CD4-positive, alpha-beta T cell treated with Interleukin-4 for 1 hour (primary cell): Measurements from ENCODE around the gene CYP1A2.
"Not testable (repeated sequence)": the region's sequence is repeated elsewhere in the genome, so short reads cannot be mapped to it uniquely, and the experiment has no call there.

ENCODE experiments used
- DNase-seq, 2 donors: peaks; one replicate each; pipeline ENCODE4 v3.0.0-alpha.2; 2020 to 2022

CYP1A2 gene

DNA sequence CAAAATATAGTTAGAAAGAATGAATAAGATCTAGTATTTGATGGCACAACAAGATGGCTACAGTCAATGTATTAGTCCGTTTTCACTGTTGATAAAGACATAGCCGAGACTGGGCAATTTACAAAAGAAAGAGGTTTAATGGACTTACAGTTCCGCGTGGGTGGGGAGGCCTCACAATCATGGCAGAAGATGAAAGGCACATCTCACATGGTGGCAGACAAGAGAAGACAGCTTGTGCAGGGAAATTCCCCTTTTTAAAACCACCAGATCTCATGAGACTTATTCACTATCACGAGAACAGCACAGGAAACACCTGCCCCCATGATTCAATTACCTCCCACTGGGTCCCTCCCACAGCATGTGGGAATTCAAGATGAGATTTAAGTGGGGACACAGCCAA, 10.4 kb upstream of the CYP1A2 start:
- not testable (repeated sequence) for DNase-seq

- DNase-seq: no peak
Measured at GRCh38 chr15:74742422-74742821, 6.2 kb upstream of the CYP1A2 start.

GRCh38 chr15:74746389-74746788, 2.3 kb upstream of the CYP1A2 start:
- DNase-seq: no peak

DNA sequence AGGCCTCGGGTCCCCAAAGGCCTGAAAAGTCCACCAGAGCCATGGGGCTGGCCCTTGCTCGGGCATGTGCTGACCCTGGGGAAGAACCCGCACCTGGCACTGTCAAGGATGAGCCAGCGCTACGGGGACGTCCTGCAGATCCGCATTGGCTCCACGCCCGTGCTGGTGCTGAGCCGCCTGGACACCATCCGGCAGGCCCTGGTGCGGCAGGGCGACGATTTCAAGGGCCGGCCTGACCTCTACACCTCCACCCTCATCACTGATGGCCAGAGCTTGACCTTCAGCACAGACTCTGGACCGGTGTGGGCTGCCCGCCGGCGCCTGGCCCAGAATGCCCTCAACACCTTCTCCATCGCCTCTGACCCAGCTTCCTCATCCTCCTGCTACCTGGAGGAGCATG, 1.2 kb downstream of the CYP1A2 start:
- no peak for DNase-seq

GRCh38 chr15:74750751-74751150, 2.1 kb downstream of the CYP1A2 start:
- no peak for DNase-seq

- no peak for DNase-seq
Measured at GRCh38 chr15:74752011-74752410, 3.4 kb downstream of the CYP1A2 start.

DNA sequence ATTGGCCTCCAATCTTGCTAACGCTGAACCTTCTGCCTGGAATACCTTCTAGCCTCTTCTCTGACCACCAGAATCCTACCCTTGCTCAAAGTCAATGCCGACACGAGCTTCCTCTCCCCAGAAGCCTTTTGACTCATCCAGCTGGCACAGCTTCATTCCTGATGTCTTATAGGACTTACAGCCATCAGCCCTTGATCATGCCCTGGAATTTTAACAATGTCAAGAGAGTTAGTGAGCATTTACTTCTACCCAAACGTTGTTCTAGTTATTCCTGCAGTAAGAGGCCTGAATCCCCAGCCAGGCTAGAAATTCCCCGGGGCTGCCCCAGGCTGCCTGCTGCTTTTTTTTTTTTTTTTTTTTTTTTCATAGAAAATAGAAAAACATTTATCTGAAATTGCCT, 3.9 kb downstream of the CYP1A2 start:
- no peak for DNase-seq

GRCh38 chr15:74754593-74755215, 6.1 kb downstream of the CYP1A2 start:
- DNase-seq: no peak

GRCh38 chr15:74758736-74759135, 10.1 kb downstream of the CYP1A2 start:
- DNase-seq: no peak

DNA sequence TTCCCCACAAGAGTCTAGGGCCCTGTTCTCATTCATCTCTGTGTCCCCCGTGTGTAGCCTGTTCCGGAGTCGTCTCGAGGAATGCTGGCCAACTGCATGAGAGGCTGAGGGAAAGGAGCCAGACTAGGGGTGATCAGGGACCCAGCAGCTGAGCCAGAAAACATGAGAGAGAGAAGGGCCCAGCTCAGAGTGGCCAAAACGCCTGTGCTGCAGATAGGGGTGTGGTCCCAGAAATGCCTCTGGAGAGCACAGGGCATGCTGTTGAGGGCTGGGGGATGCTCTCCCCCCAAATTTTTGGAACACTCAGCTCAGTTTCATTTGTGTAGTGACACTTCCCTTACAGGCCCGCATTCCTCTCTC, 14.1 kb downstream of the CYP1A2 start:
- DNase-seq: no peak

GRCh38 chr15:74763416-74763815, 14.8 kb downstream of the CYP1A2 start:
- no peak for DNase-seq

DNA sequence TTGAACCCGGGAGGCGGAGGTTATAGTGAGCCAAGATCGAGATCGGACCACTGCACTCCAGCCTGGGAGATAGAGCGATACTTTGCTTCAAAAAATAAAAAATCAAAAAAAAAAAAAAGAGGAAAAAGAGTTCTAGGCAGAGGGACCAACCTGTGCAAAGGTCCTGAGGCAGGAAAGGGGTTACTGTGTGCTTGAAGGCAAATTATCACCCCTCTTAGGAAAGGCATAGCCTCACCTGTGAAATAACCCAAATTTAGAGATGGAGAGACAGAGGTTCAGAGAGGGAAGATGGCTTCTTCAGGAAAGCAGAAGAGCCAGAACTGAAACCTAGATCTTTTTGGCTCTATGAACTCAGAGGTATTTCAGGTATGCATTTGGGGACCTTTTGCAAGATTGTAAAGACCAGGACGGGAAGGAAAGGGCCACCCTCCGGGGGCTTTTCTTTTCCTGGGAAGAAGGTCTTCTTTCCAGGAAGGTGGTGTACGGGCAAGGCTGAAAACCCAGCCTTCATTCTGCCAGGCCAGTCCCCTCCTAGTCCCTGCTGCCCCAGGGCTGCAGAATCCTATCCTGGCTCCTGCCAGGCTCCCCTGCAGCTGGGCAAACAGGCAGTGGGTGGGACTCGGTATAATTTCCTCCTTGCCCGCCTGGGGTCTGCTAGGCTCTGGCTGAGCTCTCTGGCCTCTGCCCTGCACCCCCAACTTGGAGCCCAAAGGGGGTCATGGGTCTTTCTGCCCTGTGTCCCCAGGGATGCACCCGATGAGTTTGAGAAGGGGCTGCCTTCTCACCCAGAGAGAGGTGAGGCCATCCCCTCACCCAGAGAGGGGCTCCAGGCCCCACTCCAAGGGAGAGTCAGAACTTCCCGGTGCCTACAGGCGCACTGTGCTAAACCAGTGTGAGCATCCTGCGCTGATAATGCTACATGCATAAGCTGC, 18.8 kb downstream of the CYP1A2 start:
- no peak for DNase-seq

- DNase-seq: no peak
Measured at GRCh38 chr15:74768099-74768770, 19.6 kb downstream of the CYP1A2 start.

DNA sequence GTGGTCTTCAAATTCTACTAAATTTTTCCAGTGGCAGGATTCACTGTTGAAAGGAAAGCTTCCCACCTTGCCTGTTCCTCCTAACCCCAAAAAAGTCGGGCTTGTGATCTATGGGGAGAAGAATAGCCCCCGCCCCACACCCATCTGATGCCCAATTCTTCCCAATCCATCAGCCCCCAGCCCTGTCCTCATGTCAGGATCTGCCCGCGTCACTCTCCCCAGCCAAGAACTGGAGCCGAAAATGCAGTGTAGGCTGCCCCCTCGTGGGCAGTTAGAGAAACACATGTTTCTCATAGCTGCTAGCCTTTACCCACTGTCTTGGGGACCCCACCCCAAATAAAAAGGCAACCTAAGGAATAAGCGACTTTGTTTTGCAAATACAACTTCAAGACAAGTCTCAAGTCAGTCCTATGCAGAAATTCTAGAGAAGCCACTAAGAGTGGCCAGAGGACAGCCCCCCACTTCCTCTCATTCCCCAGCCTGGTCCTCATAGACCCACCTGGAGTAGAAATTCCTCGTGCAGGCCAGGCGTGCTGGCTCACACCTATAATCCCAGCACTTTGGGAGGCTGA, 20.2 kb downstream of the CYP1A2 start:
- DNase-seq: peak; percentile 67 to 72

GRCh38 chr15:74769463-74770025, 20.9 kb downstream of the CYP1A2 start:
- no peak for DNase-seq

GRCh38 chr15:74770211-74770903, 21.7 kb downstream of the CYP1A2 start:
- no peak for DNase-seq

DNA sequence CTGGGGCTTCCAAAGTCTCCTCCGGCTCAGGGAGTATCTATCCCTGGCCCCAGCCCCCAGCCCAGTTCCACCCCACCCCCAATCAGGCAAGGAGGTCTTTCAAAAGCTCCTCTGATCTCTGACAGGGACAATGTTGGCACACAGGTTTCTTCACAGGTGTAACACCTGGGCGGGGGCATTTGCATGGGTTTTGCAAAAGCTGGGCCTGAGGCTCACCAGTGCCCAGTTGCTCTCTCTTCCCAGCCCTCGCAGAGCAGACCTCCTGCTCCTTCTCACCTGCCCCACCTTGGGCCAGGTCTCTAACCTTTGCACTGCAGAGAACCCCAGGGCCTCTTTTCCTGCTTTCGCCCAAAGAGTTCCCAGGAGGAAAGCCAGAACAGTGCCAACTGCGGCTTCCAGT, 24.7 kb downstream of the CYP1A2 start:
- no peak for DNase-seq

- DNase-seq: no peak
Measured at GRCh38 chr15:74773731-74774252, 25.1 kb downstream of the CYP1A2 start.

GRCh38 chr15:74775132-74775562, 26.5 kb downstream of the CYP1A2 start:
- DNase-seq: peak in 1 of 2 donors; percentile 27

DNA sequence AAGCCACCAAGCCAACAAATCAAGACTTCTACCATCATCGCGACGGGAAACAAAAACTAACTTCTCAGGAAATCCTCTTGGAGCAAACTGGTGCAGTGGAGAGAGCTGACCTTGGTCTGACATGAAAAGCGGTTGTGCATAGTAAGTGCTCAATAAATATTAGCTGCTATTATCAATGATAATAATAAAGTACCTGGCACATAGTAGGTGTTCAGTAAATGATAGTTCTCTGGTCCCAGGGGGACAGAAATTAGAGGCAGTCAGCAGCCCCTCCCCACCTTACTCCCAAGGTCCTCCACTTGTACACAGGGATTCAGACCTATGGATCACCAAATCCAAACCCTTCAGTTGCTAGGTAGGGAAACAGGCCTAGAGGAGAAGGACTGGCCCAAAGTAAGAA, 27.2 kb downstream of the CYP1A2 start:
- DNase-seq: no peak

DNA sequence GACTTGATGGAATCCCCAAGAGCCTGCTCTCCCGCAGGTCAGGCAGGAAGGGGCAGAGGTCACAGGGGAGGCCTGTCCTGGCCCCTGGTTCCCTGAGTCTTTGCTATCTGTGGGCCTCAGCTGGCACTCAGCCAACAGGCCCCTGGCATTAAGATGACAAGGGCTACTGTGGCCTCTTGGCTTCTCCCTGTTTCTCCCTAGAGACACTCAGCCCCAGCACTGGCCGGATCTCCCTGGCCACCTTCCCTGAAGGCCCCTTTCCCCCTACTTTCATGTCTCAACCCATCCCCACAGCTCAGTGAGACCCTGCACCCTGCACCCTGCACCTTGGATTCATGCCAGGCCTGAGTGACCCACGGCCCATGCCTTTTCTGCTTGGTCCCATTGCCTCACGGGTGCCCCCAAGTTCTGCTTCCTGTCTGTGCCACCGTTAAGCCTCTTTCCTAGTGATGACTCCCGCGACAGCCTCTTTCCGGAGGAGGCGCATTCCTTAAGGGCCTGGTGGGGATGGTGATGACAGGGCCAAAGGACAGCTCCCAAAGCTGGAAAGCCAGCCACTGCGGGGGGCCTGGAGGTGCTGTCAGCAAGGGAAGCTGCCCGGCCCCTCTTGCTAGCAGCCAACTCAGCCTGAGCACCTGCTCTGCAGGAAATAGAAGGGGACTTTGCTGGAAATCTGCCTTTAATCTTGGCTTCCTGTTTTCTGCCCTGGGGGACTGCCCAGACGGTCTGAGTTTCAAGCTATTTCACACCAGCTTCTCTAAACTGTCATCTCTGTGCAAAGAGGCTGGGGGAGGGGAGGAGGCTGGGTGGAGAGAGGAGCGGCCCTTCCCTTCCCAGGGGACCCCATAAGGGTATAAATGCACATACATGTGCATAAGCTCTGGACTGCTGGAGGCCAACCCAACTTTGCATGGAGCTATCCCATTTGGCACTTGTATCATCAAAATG, 28.4 kb downstream of the CYP1A2 start:
- DNase-seq: peak; percentile 87 to 88
